SK-N-SH (cell line): Measurements from ENCODE around the gene EIF4E1B. TPM values are rescaled to one million over a fixed set of nuclear protein-coding genes. Genes with fewer than 3 reads are reported as not detected.

Experiments
- CTCF ChIA-PET: fragments of 300-600, 350-600 bp; formaldehyde crosslinking; extraction: SDS; loops from one replicate; lab custom pipeline; 2021; lab: Yijun Ruan, JAX
- POLR2A ChIA-PET: fragments of 350-600 bp; sonication (Branson Sonifier 250); formaldehyde crosslinking; extraction: SDS; loops from one replicate; lab custom pipeline; 2020; ENCODE audit warnings: antibody characterized with exemption, inconsistent platforms; lab: Yijun Ruan, JAX
- DNase-seq: peaks from one replicate; pipeline ENCODE4 v3.0.0; 2012
- H2AFZ ChIP-seq: fragments of 200-600 bp; sonication (generic); 2 replicates; pipeline ENCODE4 v1.8.1; 2016; ENCODE audit warnings: antibody characterized with exemption, mild to moderate bottlenecking, low read depth
- H3F3A ChIP-seq: fragments of 200-600 bp; sonication (generic); replicated peaks from 2 replicates; pipeline ENCODE3; 2016; ENCODE audit warnings: antibody characterized with exemption, mild to moderate bottlenecking; ENCODE audit not compliant: insufficient read depth
- H3K27ac ChIP-seq, 2 experiments: fragments of 200-500 bp in 1 of 2; fragments of 200-600 bp in 1 of 2; sonication (Bioruptor generic) in 1 of 2; sonication (generic), shearing (Covaris generic) in 1 of 2; 2 replicates each; pipeline versions ENCODE4 v1.5.1 to v1.6.1; 2014 to 2016; ENCODE audit warnings: low read depth in 2 of 2, inconsistent platforms in 1 of 2, low read length in 1 of 2, mild to moderate bottlenecking in 1 of 2, mixed read lengths in 1 of 2
- H3K27me3 ChIP-seq: fragments of 200-600 bp; sonication (generic), shearing (Covaris generic); 2 replicates; pipeline ENCODE4 v1.6.1; 2016; ENCODE audit warnings: mixed run types; ENCODE audit not compliant: insufficient read depth
- H3K36me3 ChIP-seq, 2 experiments: fragments of 200-500 bp in 1 of 2; fragments of 200-600 bp in 1 of 2; sonication (Bioruptor generic) in 1 of 2; sonication (generic) in 1 of 2; replicated peaks in 1 of 2; 2 replicates each; pipeline versions ENCODE3 to v1.5.1; 2014 to 2016; ENCODE audit warnings: low read length in 1 of 2, mild to moderate bottlenecking in 1 of 2; ENCODE audit not compliant: insufficient read depth in 2 of 2, control insufficient read depth in 1 of 2
- H3K4me1 ChIP-seq, 2 experiments: fragments of 200-500 bp in 1 of 2; fragments of 200-600 bp in 1 of 2; sonication (Bioruptor generic) in 1 of 2; sonication (generic), shearing (Covaris generic) in 1 of 2; 2 replicates each; pipeline versions ENCODE4 v1.5.1 to v1.6.1; 2014 to 2016; ENCODE audit warnings: low read depth in 1 of 2, low read length in 1 of 2, mixed run types in 1 of 2; ENCODE audit not compliant: insufficient read depth in 2 of 2, control insufficient read depth in 1 of 2
- H3K4me2 ChIP-seq: fragments of 200-600 bp; sonication (generic), shearing (Covaris generic); 2 replicates; pipeline ENCODE4 v1.6.1; 2017; ENCODE audit warnings: mixed run types
- H3K4me3 ChIP-seq, 2 experiments: fragments of 200-500 bp in 1 of 2; fragments of 200-600 bp in 1 of 2; sonication (Bioruptor generic) in 1 of 2; sonication (generic), shearing (Covaris generic) in 1 of 2; 2 replicates each; pipeline versions ENCODE4 v1.5.1 to v1.8.1; 2014 to 2016; ENCODE audit warnings: low read depth in 2 of 2, inconsistent platforms in 1 of 2, low read length in 1 of 2, mild to moderate bottlenecking in 1 of 2, mixed read lengths in 1 of 2, moderate library complexity in 1 of 2
- H3K79me2 ChIP-seq: fragments of 200-600 bp; sonication (generic); 2 replicates; pipeline ENCODE4 v1.8.1; 2017; ENCODE audit warnings: mild to moderate bottlenecking; ENCODE audit not compliant: insufficient read depth
- H3K9ac ChIP-seq: fragments of 200-600 bp; sonication (generic); 2 replicates; pipeline ENCODE4 v1.6.1; 2017; ENCODE audit warnings: mixed run types
- H3K9me2 ChIP-seq: fragments of 200-600 bp; sonication (generic); 2 replicates; pipeline ENCODE4 v1.6.1; 2017; ENCODE audit warnings: mixed run types
- H3K9me3 ChIP-seq: fragments of 200-600 bp; sonication (generic); 2 replicates; pipeline ENCODE4 v1.6.1; 2017; ENCODE audit warnings: mixed run types, mild to moderate bottlenecking, moderate library complexity
- H4K20me1 ChIP-seq: fragments of 200-600 bp; sonication (generic); 2 replicates; pipeline ENCODE4 v1.6.1; 2017; ENCODE audit warnings: mild to moderate bottlenecking, mixed run types; ENCODE audit not compliant: insufficient read depth
- CHD2 ChIP-seq: fragments of 150-350 bp; IDR thresholded peaks from 2 replicates; pipeline ENCODE4 v1.6.1; 2018; ENCODE audit warnings: low read length; ENCODE audit not compliant: partially characterized antibody
- ELF1 ChIP-seq: IDR thresholded peaks from 2 replicates; pipeline ENCODE4 v1.4.0; 2012
- FOXJ3 ChIP-seq: sonication (generic); formaldehyde crosslinking; IDR thresholded peaks from 2 replicates; pipeline ENCODE4 v1.5.1; 2020; ENCODE audit warnings: mild to moderate bottlenecking, missing genetic modification reagents
- MEF2A ChIP-seq: IDR thresholded peaks from 2 replicates; pipeline ENCODE4 v1.4.0; 2012; ENCODE audit warnings: low read depth, borderline replicate concordance
- MXI1 ChIP-seq: IDR thresholded peaks from 2 replicates; pipeline ENCODE4 v1.6.1; 2012; ENCODE audit warnings: mild to moderate bottlenecking, low read depth, low read length, improper control_type of control experiment
- RCOR1 ChIP-seq: fragments of 150-350 bp; IDR thresholded peaks from 2 replicates; pipeline ENCODE4 v1.6.1; 2017; ENCODE audit warnings: antibody characterized with exemption, low read length
- RFX5 ChIP-seq: IDR thresholded peaks from 2 replicates; pipeline ENCODE4 v1.6.1; 2012; ENCODE audit warnings: mild to moderate bottlenecking, improper control_type of control experiment, low read length
- RXRA ChIP-seq: IDR thresholded peaks from 2 replicates; pipeline ENCODE4 v1.4.0; 2012; ENCODE audit warnings: low read depth, mild to moderate bottlenecking, borderline replicate concordance
- SMC3 ChIP-seq: IDR thresholded peaks from 2 replicates; pipeline ENCODE4 v1.6.1; 2012; ENCODE audit warnings: low read depth, low read length, improper control_type of control experiment
- WGBS: methylation state at CpG from one replicate; pipeline ENCODE4 v1.1.6; 2017; ENCODE audit warnings: low lambda C conversion rate; 5-methylcytosine and 5-hydroxymethylcytosine counted together
- polyA plus RNA-seq, 3 experiments: library from polyadenylated mRNA; depleted of rRNA; stranded (reverse); fragments of >200 nt; gene quantifications; 2 replicates each; pipeline ENCODE4 v1.2.3, GENCODE V29; 2012
- TF ChIP-seq, protein P1 (sequence below): fragments of 150-350 bp; IDR thresholded peaks from 2 replicates; pipeline ENCODE4 v1.6.1; 2017; ENCODE audit warnings: antibody characterized with exemption, low read length, low read depth, borderline replicate concordance
- TF ChIP-seq, protein P2 (sequence below): fragments of 200-600 bp; sonication (generic); IDR thresholded peaks from 2 replicates; pipeline ENCODE4 v1.6.1; 2017; ENCODE audit warnings: antibody characterized with exemption, mild to moderate bottlenecking, moderate library complexity
- TF ChIP-seq, protein P3 (sequence below): IDR thresholded peaks from 2 replicates; pipeline ENCODE4 v1.6.1; 2012; ENCODE audit warnings: mild to moderate bottlenecking, low read depth, low read length, moderate library complexity
- TF ChIP-seq, protein P4 (sequence below): IDR thresholded peaks from 2 replicates; pipeline ENCODE4 v1.4.0; 2012; ENCODE audit warnings: low read depth, borderline replicate concordance

The EIF4E1B gene
- polyA plus RNA-seq, 1 of the 3 experiments (the other 2 are of a cell fraction): not detected

DNA sequence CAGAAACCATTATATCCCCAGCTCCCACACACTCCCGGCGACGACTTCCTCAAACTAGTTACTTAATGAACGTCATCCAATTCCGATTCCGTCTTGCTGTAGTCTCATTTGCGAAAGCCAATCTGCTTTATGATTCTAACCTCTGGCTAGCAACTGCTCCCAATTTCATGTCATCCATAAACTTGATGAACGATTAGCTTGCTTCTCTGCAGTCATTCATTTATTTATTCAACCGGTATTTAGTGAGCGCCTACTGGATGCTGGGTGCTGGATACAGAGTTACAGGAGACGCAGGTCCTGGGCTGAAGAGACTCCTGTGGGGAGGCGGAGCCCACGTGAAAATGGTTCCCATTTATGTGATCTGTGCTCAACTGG lies 63.0 kb downstream of the EIF4E1B start (continued):
- TF ChIP-seq, protein P1, sequence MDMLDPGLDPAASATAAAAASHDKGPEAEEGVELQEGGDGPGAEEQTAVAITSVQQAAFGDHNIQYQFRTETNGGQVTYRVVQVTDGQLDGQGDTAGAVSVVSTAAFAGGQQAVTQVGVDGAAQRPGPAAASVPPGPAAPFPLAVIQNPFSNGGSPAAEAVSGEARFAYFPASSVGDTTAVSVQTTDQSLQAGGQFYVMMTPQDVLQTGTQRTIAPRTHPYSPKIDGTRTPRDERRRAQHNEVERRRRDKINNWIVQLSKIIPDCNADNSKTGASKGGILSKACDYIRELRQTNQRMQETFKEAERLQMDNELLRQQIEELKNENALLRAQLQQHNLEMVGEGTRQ: no peak
- no peak for TF ChIP-seq FOXJ3
- no peak for TF ChIP-seq ELF1

DNA sequence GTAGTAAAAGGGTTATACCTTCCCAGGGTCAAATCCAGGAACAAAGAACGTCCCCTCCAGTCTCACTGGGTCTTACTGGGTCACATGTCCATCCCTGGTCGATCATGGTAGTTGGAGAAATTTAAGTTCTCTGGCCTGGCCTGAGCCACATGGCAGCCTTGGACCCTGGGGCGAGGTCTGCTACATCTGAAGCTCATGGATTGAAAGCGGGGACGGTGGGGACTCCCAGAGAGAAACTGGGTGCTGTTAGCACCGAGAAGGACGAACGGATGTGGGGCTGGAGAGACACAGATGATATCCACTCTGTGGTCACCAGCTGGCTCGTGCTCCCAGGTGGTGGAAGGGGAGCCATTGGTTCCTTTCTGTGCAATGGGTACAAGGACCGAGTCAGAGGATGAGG lies 63.7 kb downstream of the EIF4E1B start:
- Histone ChIP-seq H3F3A (no peaks in the 10 kb centered on the region), H3K9me3 (no peaks in the 10 kb centered on the region), H3K79me2 (no peaks in the 10 kb centered on the region), H3K9me2 (no peaks in the 10 kb centered on the region), H4K20me1 (no peaks in the 10 kb centered on the region), H3K4me3 (no peak overlapping the region), H3K9ac (no peak overlapping the region), H2AFZ (no peak overlapping the region)
- POLR2A ChIA-PET: no interaction called here
- DNase-seq: no peak
- TF ChIP-seq CHD2 (no peak), RFX5 (no peak), SMC3 (no peak), MXI1 (no peak), MEF2A (no peak), RXRA (no peak), RCOR1 (no peak), ELF1 (no peak), FOXJ3 (no peak)
- TF ChIP-seq, protein P2, sequence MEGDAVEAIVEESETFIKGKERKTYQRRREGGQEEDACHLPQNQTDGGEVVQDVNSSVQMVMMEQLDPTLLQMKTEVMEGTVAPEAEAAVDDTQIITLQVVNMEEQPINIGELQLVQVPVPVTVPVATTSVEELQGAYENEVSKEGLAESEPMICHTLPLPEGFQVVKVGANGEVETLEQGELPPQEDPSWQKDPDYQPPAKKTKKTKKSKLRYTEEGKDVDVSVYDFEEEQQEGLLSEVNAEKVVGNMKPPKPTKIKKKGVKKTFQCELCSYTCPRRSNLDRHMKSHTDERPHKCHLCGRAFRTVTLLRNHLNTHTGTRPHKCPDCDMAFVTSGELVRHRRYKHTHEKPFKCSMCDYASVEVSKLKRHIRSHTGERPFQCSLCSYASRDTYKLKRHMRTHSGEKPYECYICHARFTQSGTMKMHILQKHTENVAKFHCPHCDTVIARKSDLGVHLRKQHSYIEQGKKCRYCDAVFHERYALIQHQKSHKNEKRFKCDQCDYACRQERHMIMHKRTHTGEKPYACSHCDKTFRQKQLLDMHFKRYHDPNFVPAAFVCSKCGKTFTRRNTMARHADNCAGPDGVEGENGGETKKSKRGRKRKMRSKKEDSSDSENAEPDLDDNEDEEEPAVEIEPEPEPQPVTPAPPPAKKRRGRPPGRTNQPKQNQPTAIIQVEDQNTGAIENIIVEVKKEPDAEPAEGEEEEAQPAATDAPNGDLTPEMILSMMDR: no peak
- TF ChIP-seq, protein P3, sequence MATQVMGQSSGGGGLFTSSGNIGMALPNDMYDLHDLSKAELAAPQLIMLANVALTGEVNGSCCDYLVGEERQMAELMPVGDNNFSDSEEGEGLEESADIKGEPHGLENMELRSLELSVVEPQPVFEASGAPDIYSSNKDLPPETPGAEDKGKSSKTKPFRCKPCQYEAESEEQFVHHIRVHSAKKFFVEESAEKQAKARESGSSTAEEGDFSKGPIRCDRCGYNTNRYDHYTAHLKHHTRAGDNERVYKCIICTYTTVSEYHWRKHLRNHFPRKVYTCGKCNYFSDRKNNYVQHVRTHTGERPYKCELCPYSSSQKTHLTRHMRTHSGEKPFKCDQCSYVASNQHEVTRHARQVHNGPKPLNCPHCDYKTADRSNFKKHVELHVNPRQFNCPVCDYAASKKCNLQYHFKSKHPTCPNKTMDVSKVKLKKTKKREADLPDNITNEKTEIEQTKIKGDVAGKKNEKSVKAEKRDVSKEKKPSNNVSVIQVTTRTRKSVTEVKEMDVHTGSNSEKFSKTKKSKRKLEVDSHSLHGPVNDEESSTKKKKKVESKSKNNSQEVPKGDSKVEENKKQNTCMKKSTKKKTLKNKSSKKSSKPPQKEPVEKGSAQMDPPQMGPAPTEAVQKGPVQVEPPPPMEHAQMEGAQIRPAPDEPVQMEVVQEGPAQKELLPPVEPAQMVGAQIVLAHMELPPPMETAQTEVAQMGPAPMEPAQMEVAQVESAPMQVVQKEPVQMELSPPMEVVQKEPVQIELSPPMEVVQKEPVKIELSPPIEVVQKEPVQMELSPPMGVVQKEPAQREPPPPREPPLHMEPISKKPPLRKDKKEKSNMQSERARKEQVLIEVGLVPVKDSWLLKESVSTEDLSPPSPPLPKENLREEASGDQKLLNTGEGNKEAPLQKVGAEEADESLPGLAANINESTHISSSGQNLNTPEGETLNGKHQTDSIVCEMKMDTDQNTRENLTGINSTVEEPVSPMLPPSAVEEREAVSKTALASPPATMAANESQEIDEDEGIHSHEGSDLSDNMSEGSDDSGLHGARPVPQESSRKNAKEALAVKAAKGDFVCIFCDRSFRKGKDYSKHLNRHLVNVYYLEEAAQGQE: no peak
- TF ChIP-seq, protein P4, sequence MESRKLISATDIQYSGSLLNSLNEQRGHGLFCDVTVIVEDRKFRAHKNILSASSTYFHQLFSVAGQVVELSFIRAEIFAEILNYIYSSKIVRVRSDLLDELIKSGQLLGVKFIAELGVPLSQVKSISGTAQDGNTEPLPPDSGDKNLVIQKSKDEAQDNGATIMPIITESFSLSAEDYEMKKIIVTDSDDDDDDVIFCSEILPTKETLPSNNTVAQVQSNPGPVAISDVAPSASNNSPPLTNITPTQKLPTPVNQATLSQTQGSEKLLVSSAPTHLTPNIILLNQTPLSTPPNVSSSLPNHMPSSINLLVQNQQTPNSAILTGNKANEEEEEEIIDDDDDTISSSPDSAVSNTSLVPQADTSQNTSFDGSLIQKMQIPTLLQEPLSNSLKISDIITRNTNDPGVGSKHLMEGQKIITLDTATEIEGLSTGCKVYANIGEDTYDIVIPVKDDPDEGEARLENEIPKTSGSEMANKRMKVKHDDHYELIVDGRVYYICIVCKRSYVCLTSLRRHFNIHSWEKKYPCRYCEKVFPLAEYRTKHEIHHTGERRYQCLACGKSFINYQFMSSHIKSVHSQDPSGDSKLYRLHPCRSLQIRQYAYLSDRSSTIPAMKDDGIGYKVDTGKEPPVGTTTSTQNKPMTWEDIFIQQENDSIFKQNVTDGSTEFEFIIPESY: no peak
- TF ChIP-seq, all 33 proteins: peak for 0
- WGBS: 54% methylated on average over 10 of the region's 10 CpGs
- no peaks in the 10 kb centered on the region for H3K4me1 ChIP-seq
- CTCF ChIA-PET: interaction anchor here (0.8 to 4.7 kb wide), 7 partner anchors 13 to 271 kb away, joined by 3 to 25 read pairs (median 3); no protein-coding TSS in a partner anchor
- no peaks in the 10 kb centered on the region for H3K36me3 ChIP-seq
- no peak overlapping the region for H3K27ac ChIP-seq
- peaks cover 17% of the 10 kb centered on the region for H3K27me3 ChIP-seq
- no peak overlapping the region for H3K4me2 ChIP-seq
